Measurements from ENCODE around the gene SMYD3. TPM values are rescaled to one million over a fixed set of nuclear protein-coding genes. Genes with fewer than 3 reads are reported as not detected.

SMYD3 gene
- total and polyA plus RNA-seq, 12 donors, result 13.5 to 78.2 (median 26.8) TPM

- Histone ChIP-seq H3K9me3 (replicated peaks in 1 of 3) (no peaks in the 10 kb centered on the region), H3K4me1 (replicated peaks in 1 of 2) (peaks cover 0 to 9% of the 10 kb centered on the region in 2 donors), H3K4me3 (peak overlapping the region in 2 of 4 donors; percentile 65 to 82), H3K27ac (no peak overlapping the region), H3K36me3 (replicated peaks in 1 of 2) (no peaks in the 10 kb centered on the region), H3K27me3 (no peaks in the 10 kb centered on the region)
- TF ChIP-seq POLR2A (IDR thresholded peaks at IDR 0.05), result no peak
- TF ChIP-seq CTCF (IDR thresholded peaks at IDR 0.05), result no peak
- intact Hi-C loops (cut with DNase I), result loop anchor here (5.0 to 10.0 kb wide), 2 partner anchors 178 to 191 kb away; no protein-coding TSS in a partner anchor
- 8 to 13% (median 10%) methylated on average over 7 to 9 of the region's 9 CpGs for WGBS, 4 donors
- peak in 2 of 7 donors; percentile 30 to 49 for DNase-seq
Observed at GRCh38 chr1:246506367-246506673, 759 bp downstream of the SMYD3 start.

- Histone ChIP-seq H3K36me3 (replicated peaks in 1 of 2) (no peaks in the 10 kb centered on the region), H3K4me1 (replicated peaks in 1 of 2) (peaks cover 0 to 9% of the 10 kb centered on the region in 2 donors), H3K27me3 (no peaks in the 10 kb centered on the region), H3K27ac (no peak overlapping the region), H3K4me3 (no peak overlapping the region), H3K9me3 (replicated peaks in 1 of 3) (no peaks in the 10 kb centered on the region)
- TF ChIP-seq POLR2A (IDR thresholded peaks at IDR 0.05) (no peak), CTCF (IDR thresholded peaks at IDR 0.05) (no peak)
- intact Hi-C loops (cut with DNase I), result loop anchor here in 1 of 2 donors (10.0 kb wide), 1 partner anchor 181 kb away; no protein-coding TSS in a partner anchor
- DNase-seq, result peak in 1 of 7 donors; percentile 14
- WGBS, 4 donors, result 75 to 78% (median 77%) methylated on average over 7 of the region's 7 CpGs
Observed at GRCh38 chr1:246503341-246503740, 3.7 kb downstream of the SMYD3 start.

GRCh38 chr1:246497331-246497915 lies 9.7 kb downstream of the SMYD3 start:
- Histone ChIP-seq H3K4me3 (no peak overlapping the region), H3K9me3 (replicated peaks in 1 of 3) (no peaks in the 10 kb centered on the region), H3K36me3 (replicated peaks in 1 of 2) (no peaks in the 10 kb centered on the region), H3K4me1 (replicated peaks in 1 of 2) (no peaks in the 10 kb centered on the region), H3K27ac (no peak overlapping the region), H3K27me3 (no peaks in the 10 kb centered on the region)
- WGBS, 4 donors, result 46 to 51% (median 49%) methylated on average over 2 of the region's 2 CpGs
- intact Hi-C loops (cut with DNase I), result loop anchor here in 1 of 2 donors (5.0 kb wide), 1 partner anchor 255 kb away; no protein-coding TSS in a partner anchor
- peak in 1 of 7 donors; percentile 22 for DNase-seq
- TF ChIP-seq POLR2A (IDR thresholded peaks at IDR 0.05), result no peak
- peak; percentile 72 to 86 (median 78) for TF ChIP-seq CTCF (IDR thresholded peaks at IDR 0.05)

- H3K9me3 ChIP-seq (replicated peaks in 1 of 3), result no peaks in the 10 kb centered on the region
- intact Hi-C loops (cut with DNase I), result no loop called here
- 30 to 33% (median 32%) methylated on average over 3 of the region's 3 CpGs for WGBS, 4 donors
- peak; percentile 64 to 82 (median 74) for DNase-seq
- H3K4me1 ChIP-seq (replicated peaks in 1 of 2), result no peaks in the 10 kb centered on the region
- H3K4me3 ChIP-seq, result no peak overlapping the region
- H3K36me3 ChIP-seq (replicated peaks in 1 of 2), result no peaks in the 10 kb centered on the region
- peak; percentile 68 to 78 (median 72) for TF ChIP-seq CTCF (IDR thresholded peaks at IDR 0.05)
- TF ChIP-seq POLR2A (IDR thresholded peaks at IDR 0.05), result no peak
- no peak overlapping the region for H3K27ac ChIP-seq
- H3K27me3 ChIP-seq, result no peaks in the 10 kb centered on the region
Observed at GRCh38 chr1:246492611-246493245, 14.4 kb downstream of the SMYD3 start.

Measured in adrenal gland (tissue), 12 donors.